Caco-2 (cell line): ENCODE results near the gene NLGN3. TPM values are rescaled to one million over a fixed set of nuclear protein-coding genes. Genes with fewer than 3 reads are reported as not detected.
A peak's percentile ranks its signal among the peaks of the same experiment; 100 is the strongest.

Source experiments
- BruUV-seq: library from RNA; stranded (reverse); fragments of 400-500 nt; replicated peaks from 2 replicates; lab custom pipeline; 2021; lab: Mats Ljungman, UMichigan
- CTCF ChIA-PET: fragments of 300-600 bp; sonication (Branson Sonifier 250); formaldehyde crosslinking; loops from one replicate; lab custom pipeline; 2022; ENCODE audit warnings: antibody characterized with exemption; lab: Charles Lee
- POLR2A ChIA-PET: fragments of 300-600 bp; sonication (Branson Sonifier 250); formaldehyde crosslinking; loops from one replicate; lab custom pipeline; 2022; ENCODE audit warnings: antibody characterized with exemption; lab: Charles Lee
- DNase-seq, 2 experiments: peaks; one replicate each; pipeline versions ENCODE4 v3.0.0 to v3.0.0-alpha.2; 2020 to 2022
- H3K27me3 ChIP-seq: replicated peaks from 2 replicates; pipeline ENCODE4 v1.6.0; 2011; ENCODE audit warnings: low read length; ENCODE audit not compliant: control insufficient read depth, insufficient read depth
- H3K36me3 ChIP-seq: 2 replicates; pipeline ENCODE4 v1.5.1; 2011; ENCODE audit warnings: low read length; ENCODE audit not compliant: control insufficient read depth, insufficient read depth
- H3K4me1 ChIP-seq: fragments of 250-450 bp; sonication (Bioruptor Pico); 2 replicates; pipeline ENCODE4 v1.5.1; 2020; ENCODE audit warnings: mild to moderate bottlenecking
- H3K4me3 ChIP-seq: 2 replicates; pipeline ENCODE4 v1.5.1; 2011; ENCODE audit warnings: low read depth, mild to moderate bottlenecking, control low read depth, low read length
- H3K9me3 ChIP-seq: fragments of 250-450 bp; sonication (Bioruptor Pico); 2 replicates; pipeline ENCODE4 v1.5.1; 2020; ENCODE audit warnings: mild to moderate bottlenecking, moderate library complexity
- H3K27ac Mint-ChIP-seq: one replicate; pipeline ENCODE4 v1.8.0; 2022; ENCODE audit warnings: mixed read lengths; ENCODE audit not compliant: unreplicated experiment
- H3K27me3 Mint-ChIP-seq: one replicate; pipeline ENCODE4 v1.8.0; 2022; ENCODE audit warnings: mixed read lengths; ENCODE audit not compliant: insufficient read depth, unreplicated experiment
- H3K36me3 Mint-ChIP-seq: one replicate; pipeline ENCODE4 v1.8.0; 2022; ENCODE audit warnings: mild to moderate bottlenecking, mixed read lengths; ENCODE audit not compliant: insufficient read depth, unreplicated experiment
- H3K4me1 Mint-ChIP-seq: one replicate; pipeline ENCODE4 v1.8.0; 2022; ENCODE audit warnings: low read depth, mixed read lengths; ENCODE audit not compliant: unreplicated experiment
- H3K4me3 Mint-ChIP-seq: one replicate; pipeline ENCODE4 v1.8.0; 2022; ENCODE audit warnings: mild to moderate bottlenecking, moderate library complexity, mixed read lengths; ENCODE audit not compliant: unreplicated experiment
- H3K9me3 Mint-ChIP-seq: one replicate; pipeline ENCODE4 v1.8.0; 2022; ENCODE audit warnings: mixed read lengths; ENCODE audit not compliant: unreplicated experiment
- CTCF ChIP-seq, 2 experiments: fragments of 200-600 bp in 1 of 2; IDR thresholded peaks; 1 replicate in 1 of 2; 2 replicates in 1 of 2; pipeline versions ENCODE4 v1.5.1 to v1.8.0; 2011 to 2022; ENCODE audit warnings: antibody characterized with exemption in 1 of 2, control low read depth in 1 of 2, inconsistent platforms in 1 of 2, low read depth in 1 of 2, low read length in 1 of 2, mild to moderate bottlenecking in 1 of 2, moderate library complexity in 1 of 2; ENCODE audit not compliant: insufficient read depth in 1 of 2, severe bottlenecking in 1 of 2, unreplicated experiment in 1 of 2
- intact Hi-C: fragments of 100-400 bp; cut with micrococcal nuclease; formaldehyde crosslinking; loops from one replicate; pipeline ENCODE4 v1.10.0; 2022; ENCODE audit not compliant: unreplicated experiment
- total RNA-seq: library from RNA; stranded (reverse); gene quantifications from 2 replicates; pipeline ENCODE4 v1.2.3, GENCODE V29; 2022

NLGN3 gene
- total RNA-seq, 1 experiment from 2014 or later = 0.61 TPM

GRCh38 chrX:71106427-71106826, 38.2 kb upstream of the NLGN3 start, which contains the start of gene CXorf65:
CXorf65 (minus strand) TSS chrX:71106740; CDS start chrX:71106556, 184 bp downstream.
- H3K27me3 Mint-ChIP-seq = no peaks in the 10 kb centered on the region
- no peak within 1 kb of the TSS for H3K4me3 ChIP-seq
- peaks cover 9% of the 10 kb centered on the region for H3K4me1 ChIP-seq
- peaks cover 6% of the 10 kb centered on the region for H3K36me3 Mint-ChIP-seq
- ChIA-PET CTCF (interaction anchor here (0.6 kb wide), 1 partner anchor 552 kb away, joined by 3 read pairs; no protein-coding TSS in a partner anchor), POLR2A (no interaction called here)
- H3K27me3 ChIP-seq = no peaks in the 10 kb centered on the region
- no peak within 1 kb of the TSS for H3K4me3 Mint-ChIP-seq
- no TSS peak for BruUV-seq
- H3K27ac Mint-ChIP-seq = no peak within 1 kb of the TSS
- peaks cover 20% of the 10 kb centered on the region for H3K4me1 Mint-ChIP-seq
- no peaks in the 10 kb centered on the region for H3K9me3 ChIP-seq
- no peaks in the 10 kb centered on the region for H3K36me3 ChIP-seq
- no peak for TF ChIP-seq CTCF (IDR thresholded peaks at IDR 0.05; ENCODE audit: insufficient read depth in 1 of 2, low read depth in 1 of 2, low read length in 1 of 2, severe bottlenecking in 1 of 2, unreplicated experiment in 1 of 2)
- no peak for DNase-seq
- intact Hi-C loops = no loop called here
- H3K9me3 Mint-ChIP-seq = no peaks in the 10 kb centered on the region

GRCh38 chrX:71107245-71107644, 37.4 kb upstream of the NLGN3 start:
- H3K9me3 Mint-ChIP-seq = no peaks in the 10 kb centered on the region
- Histone ChIP-seq H3K27me3 (no peaks in the 10 kb centered on the region), H3K36me3 (no peaks in the 10 kb centered on the region), H3K9me3 (no peaks in the 10 kb centered on the region), H3K4me3 (no peak overlapping the region), H3K4me1 (peaks cover 9% of the 10 kb centered on the region)
- peaks cover 6% of the 10 kb centered on the region for H3K36me3 Mint-ChIP-seq
- intact Hi-C loops = no loop called here
- H3K4me3 Mint-ChIP-seq = no peak overlapping the region
- ChIA-PET CTCF (no interaction called here), POLR2A (interaction anchor here (0.5 kb wide), 1 partner anchor 11 kb away, joined by 4 read pairs; the partner anchor contains the start of gene MED12)
- peaks cover 28% of the 10 kb centered on the region for H3K4me1 Mint-ChIP-seq
- no peak overlapping the region for H3K27ac Mint-ChIP-seq
- TF ChIP-seq CTCF (IDR thresholded peaks at IDR 0.05; ENCODE audit: insufficient read depth in 1 of 2, low read depth in 1 of 2, low read length in 1 of 2, severe bottlenecking in 1 of 2, unreplicated experiment in 1 of 2) = no peak
- no TSS peak for BruUV-seq
- H3K27me3 Mint-ChIP-seq = no peaks in the 10 kb centered on the region
- DNase-seq = no peak

GRCh38 chrX:71107762-71108360, 36.8 kb upstream of the NLGN3 start:
- H3K4me1 ChIP-seq = peaks cover 9% of the 10 kb centered on the region

More at GRCh38 chrX:71107762-71108360, 36.8 kb upstream of the NLGN3 start:
- POLR2A ChIA-PET = interaction anchor here (0.5 kb wide), 1 partner anchor 11 kb away, joined by 4 read pairs; the partner anchor contains the start of gene MED12
- Histone ChIP-seq H3K36me3 (no peaks in the 10 kb centered on the region), H3K9me3 (no peaks in the 10 kb centered on the region), H3K4me3 (no peak overlapping the region), H3K27me3 (no peaks in the 10 kb centered on the region)
- BruUV-seq = no TSS peak
- H3K4me1 Mint-ChIP-seq = peaks cover 31% of the 10 kb centered on the region
- no peaks in the 10 kb centered on the region for H3K27me3 Mint-ChIP-seq
- TF ChIP-seq CTCF (IDR thresholded peaks at IDR 0.05; ENCODE audit: insufficient read depth in 1 of 2, low read depth in 1 of 2, low read length in 1 of 2, severe bottlenecking in 1 of 2, unreplicated experiment in 1 of 2) = no peak
- H3K36me3 Mint-ChIP-seq = peaks cover 6% of the 10 kb centered on the region
- H3K4me3 Mint-ChIP-seq = no peak overlapping the region
- intact Hi-C loops = no loop called here
- H3K9me3 Mint-ChIP-seq = no peaks in the 10 kb centered on the region
- DNase-seq = no peak
- H3K27ac Mint-ChIP-seq = peak overlapping the region; percentile 57
- CTCF ChIA-PET = no interaction called here
